ENCODE results near the gene FGD4.

FGD4 gene

DNA sequence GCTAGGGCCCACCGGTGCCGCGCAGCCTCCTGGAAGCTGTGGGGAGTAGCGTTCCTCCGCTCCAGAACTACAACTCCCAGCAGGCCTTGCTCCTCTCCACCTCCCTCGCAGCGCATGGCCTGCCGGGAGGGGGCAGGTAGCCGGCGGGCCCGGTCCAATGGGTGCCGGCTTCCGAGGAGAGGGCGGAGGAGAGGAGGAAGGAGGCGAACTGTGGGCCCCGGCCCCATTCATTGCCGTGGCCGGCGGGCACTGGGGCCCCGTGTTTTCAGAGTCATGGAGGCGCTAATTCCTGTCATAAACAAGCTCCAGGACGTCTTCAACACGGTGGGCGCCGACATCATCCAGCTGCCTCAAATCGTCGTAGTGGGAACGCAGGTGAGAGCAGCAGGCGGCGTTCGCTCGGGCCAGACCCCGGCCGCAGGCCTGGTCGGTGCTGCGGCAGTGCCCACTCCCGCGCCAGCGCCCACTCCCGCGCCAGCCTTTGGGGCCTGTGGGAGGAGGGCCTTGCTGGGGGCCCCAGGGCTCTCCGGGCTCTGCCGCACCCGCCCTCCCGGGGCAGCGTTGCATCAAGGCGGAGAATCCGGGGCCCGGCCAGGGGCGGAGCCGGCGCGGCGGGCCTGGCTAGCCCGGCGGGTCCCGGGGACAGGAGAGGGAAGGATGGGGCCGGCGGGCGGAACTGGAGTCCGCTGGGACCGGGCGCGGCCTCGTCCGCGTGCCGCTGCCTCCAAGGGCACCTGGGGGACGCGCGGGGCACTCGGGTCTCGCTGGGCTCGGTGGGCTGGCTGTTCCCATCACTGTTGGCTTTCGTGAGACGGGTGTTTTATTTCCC is 279.9 kb downstream of the FGD4 start, which contains the start of gene DNM1L:
TSS of gene DNM1L (plus strand) at position 211 of the 829 bp plus-strand sequence. CDS start at position 274, 63 bp downstream.
- DNase-seq (ENCODE audit: low spot score in 2 of 2): peak; percentile 96 to 98
- no peaks in the 10 kb centered on the region for H3K9me3 ChIP-seq
- peak within 1 kb of the TSS; percentile 69 for H3K4me3 ChIP-seq
- in situ Hi-C loops (cut with MboI; ENCODE audit: low sequenced_read_pairs): no loop called here
- H3K4me1 ChIP-seq: peaks cover 7% of the 10 kb centered on the region
- H3K36me3 ChIP-seq (replicated peaks): no peaks in the 10 kb centered on the region; the same call in none of the 2 replicates
- no peaks in the 10 kb centered on the region for H3K27me3 ChIP-seq (ENCODE audit: low read depth)

DNA sequence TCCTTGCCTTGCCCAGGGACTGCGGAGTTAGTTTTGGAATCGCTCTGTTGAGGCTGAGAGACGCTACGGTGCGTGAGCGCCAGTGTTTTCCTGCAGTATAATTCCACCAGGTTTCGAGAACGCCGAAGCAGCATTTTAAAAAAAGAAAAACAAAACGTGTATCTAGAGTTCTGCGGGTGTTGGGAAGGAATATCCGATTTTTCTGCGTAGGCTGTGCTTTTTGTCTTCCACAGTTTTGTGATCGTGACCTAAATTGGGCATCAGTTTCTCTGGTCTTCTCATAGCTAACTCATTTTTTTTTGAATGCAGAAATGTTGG is 280.5 kb downstream of the FGD4 start:
- Histone ChIP-seq H3K4me1 (peaks cover 7% of the 10 kb centered on the region), H3K27me3 (ENCODE audit: low read depth) (no peaks in the 10 kb centered on the region), H3K4me3 (peak overlapping the region; percentile 69), H3K9me3 (no peaks in the 10 kb centered on the region), H3K36me3 (replicated peaks) (no peaks in the 10 kb centered on the region; the same call in none of the 2 replicates)
- no peak for DNase-seq (ENCODE audit: low spot score in 2 of 2)
- in situ Hi-C loops (cut with MboI; ENCODE audit: low sequenced_read_pairs): no loop called here

DNA sequence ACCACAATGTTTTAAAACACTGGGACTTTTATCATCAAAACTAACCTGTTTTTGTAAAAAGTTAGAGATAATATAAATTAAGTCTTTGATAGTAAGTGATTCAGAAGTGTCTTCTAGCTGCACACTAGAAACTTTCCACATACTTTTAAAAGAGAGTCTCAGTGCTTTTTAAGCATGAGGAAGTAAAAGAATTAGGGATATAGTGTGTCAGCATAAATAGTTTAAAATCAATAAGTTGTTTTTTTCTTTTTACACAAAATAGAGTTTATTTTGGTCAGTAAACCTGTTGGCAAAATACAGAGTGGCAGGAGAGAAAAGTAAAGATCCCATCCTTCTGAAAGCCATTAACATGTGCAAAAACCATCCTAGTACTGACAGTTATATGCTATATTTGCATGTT is 281.4 kb downstream of the FGD4 start:
- H3K36me3 ChIP-seq (replicated peaks): peaks cover 4% of the 10 kb centered on the region
- in situ Hi-C loops (cut with MboI; ENCODE audit: low sequenced_read_pairs): no loop called here
- no peaks in the 10 kb centered on the region for H3K27me3 ChIP-seq (ENCODE audit: low read depth)

DNA sequence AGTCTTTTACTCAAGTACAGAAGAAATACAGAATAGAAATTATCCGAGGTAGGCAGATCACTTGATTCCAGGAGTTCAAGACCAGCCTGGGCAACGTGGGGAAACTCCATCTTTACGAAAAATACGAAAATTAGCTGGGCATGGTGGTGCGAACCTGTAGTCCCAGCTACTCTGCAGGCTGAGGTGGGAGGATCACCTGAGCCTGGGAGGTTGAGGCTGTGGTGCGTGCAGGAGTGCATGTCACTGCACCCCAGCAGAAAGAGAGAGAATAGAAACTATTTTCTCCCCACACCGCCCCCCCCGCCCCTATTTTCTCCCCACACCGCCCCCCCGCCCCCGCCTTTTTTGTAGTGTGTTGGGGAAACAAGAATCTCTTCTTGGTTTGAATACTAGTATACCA is 281.9 kb downstream of the FGD4 start:
- Histone ChIP-seq H3K36me3 (replicated peaks) (peaks cover 6% of the 10 kb centered on the region), H3K9me3 (no peaks in the 10 kb centered on the region), H3K4me1 (peaks cover 7% of the 10 kb centered on the region), H3K4me3 (peak overlapping the region; percentile 69; the same call in 1 of the 2 replicates), H3K27me3 (ENCODE audit: low read depth) (no peaks in the 10 kb centered on the region)
- DNase-seq (ENCODE audit: low spot score in 2 of 2): no peak
- in situ Hi-C loops (cut with MboI; ENCODE audit: low sequenced_read_pairs): no loop called here

More for the DNA sequence above, 281.4 kb downstream of the FGD4 start:
- Histone ChIP-seq H3K4me1 (peaks cover 7% of the 10 kb centered on the region), H3K9me3 (no peaks in the 10 kb centered on the region), H3K4me3 (peak overlapping the region; percentile 69)
- no peak for DNase-seq (ENCODE audit: low spot score in 2 of 2)

DNA sequence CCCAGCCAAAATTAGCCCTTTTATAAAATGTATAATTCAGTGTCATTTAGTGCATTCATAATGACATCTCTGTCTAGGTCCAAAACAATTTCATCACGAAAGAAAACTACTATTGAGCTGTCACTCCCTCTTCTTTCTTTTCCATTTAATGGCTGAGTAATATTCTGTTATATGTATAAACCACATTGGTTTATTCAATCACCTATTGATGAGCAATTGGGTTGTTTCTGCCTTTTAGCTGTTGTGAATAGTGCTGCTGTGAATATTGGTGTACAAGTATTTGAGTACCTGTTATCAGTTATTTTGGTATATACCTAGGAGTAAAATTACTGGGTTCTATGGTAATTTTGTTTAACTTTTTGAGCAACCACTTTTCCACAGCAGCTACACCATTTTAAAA is 287.0 kb downstream of the FGD4 start:
- no peaks in the 10 kb centered on the region for H3K9me3 ChIP-seq
- in situ Hi-C loops (cut with MboI; ENCODE audit: low sequenced_read_pairs): no loop called here
- no peaks in the 10 kb centered on the region for H3K27me3 ChIP-seq (ENCODE audit: low read depth)
- no peaks in the 10 kb centered on the region; the same call in 1 of the 2 replicates for H3K4me1 ChIP-seq
- peaks cover 10% of the 10 kb centered on the region for H3K36me3 ChIP-seq (replicated peaks)
- H3K4me3 ChIP-seq: no peak overlapping the region
- DNase-seq (ENCODE audit: low spot score in 2 of 2): no peak

DNA sequence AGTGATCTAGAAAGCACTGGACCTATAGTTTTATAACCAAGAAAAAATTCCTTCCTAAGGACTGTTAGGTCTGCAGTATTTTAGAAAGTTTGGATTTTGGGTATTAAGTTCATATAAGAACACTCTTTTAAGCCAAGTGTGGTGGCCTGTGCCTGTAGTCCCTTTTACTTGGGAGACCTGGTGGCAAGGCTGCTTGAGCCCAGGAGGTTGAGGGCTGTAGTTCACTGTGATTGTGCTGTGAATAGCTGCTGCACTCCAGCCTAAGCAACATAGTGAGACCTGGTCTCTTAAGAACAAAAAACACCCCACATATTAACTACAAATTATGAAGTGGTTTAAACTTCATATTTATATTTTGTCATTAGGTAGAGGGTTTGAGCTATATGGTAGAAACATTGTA is 289.4 kb downstream of the FGD4 start:
- Histone ChIP-seq H3K9me3 (no peaks in the 10 kb centered on the region), H3K36me3 (replicated peaks) (peaks cover 10% of the 10 kb centered on the region), H3K4me1 (no peaks in the 10 kb centered on the region; the same call in 1 of the 2 replicates), H3K27me3 (ENCODE audit: low read depth) (no peaks in the 10 kb centered on the region), H3K4me3 (no peak overlapping the region)
- DNase-seq (ENCODE audit: low spot score in 2 of 2): no peak
- in situ Hi-C loops (cut with MboI; ENCODE audit: low sequenced_read_pairs): no loop called here

DNA sequence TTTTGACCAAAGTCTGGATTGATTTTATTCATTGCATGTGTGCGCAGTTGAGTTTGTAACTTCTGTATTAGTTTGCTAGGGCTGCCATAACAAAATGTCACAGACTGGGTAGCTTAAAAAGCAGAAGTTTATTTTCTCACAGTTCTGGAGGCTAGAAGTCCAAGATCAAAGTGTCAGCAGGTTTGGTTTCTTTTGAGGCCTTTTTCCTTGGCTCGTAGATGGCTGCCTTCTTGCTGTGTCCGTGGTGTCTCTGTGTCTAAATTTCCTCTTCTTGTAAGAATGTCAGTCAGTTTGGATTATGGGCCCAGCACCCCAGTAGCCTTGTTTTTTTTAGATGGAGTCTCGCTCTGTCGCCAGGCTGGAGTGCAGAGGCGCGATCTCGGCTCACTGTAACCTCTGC is 291.6 kb downstream of the FGD4 start:
- in situ Hi-C loops (cut with MboI; ENCODE audit: low sequenced_read_pairs): no loop called here
- Histone ChIP-seq H3K9me3 (no peaks in the 10 kb centered on the region), H3K36me3 (replicated peaks) (peaks cover 6% of the 10 kb centered on the region), H3K4me1 (no peaks in the 10 kb centered on the region; the same call in 1 of the 2 replicates), H3K4me3 (no peak overlapping the region), H3K27me3 (ENCODE audit: low read depth) (no peaks in the 10 kb centered on the region)
- no peak for DNase-seq (ENCODE audit: low spot score in 2 of 2)

DNA sequence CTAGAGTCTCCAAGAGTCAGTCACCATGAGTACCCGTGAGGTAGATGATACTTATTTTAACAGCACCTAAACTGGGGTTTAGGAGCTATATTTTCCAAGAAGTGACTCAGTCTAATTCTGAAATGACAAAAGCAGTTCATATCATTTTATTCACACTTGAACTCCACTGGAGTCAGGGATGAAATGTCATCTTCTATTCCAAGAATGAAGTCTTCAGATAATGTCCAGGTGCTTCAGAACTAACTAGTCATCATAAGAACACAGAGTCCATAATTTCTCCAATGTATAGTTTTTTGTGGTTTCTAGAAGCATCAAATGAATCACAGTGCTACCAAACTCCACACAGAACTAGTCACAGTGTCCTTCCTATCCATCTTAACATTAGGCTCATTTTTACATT is 293.0 kb downstream of the FGD4 start:
- H3K27me3 ChIP-seq (ENCODE audit: low read depth): no peaks in the 10 kb centered on the region
- H3K36me3 ChIP-seq (replicated peaks): no peaks in the 10 kb centered on the region
- DNase-seq (ENCODE audit: low spot score in 2 of 2): no peak
- H3K4me1 ChIP-seq: 0 out of 2 replicates have a peak, but pooled peaks cover 3% of the 10 kb centered on the region
- no peaks in the 10 kb centered on the region for H3K9me3 ChIP-seq
- no peak overlapping the region for H3K4me3 ChIP-seq
- in situ Hi-C loops (cut with MboI; ENCODE audit: low sequenced_read_pairs): no loop called here

DNA sequence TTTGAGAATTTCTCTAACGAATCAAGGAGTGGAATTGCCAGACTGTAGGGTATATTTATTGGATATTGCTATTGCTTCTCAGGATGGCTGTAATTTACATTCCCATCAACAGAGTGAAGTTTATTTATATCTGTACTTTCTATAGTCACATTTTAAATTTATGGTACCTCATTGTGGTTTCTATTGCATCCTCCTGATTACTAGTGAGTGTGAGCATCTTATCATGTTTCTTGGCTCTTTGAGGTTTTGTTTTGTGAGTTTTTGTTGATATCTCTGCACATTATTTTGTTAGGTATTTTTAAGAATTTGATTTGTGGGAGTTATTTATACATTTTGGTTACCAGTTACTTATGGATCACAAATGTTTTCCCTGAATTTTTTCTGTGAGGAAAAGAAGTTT is 293.7 kb downstream of the FGD4 start:
- Histone ChIP-seq H3K9me3 (no peaks in the 10 kb centered on the region), H3K27me3 (ENCODE audit: low read depth) (no peaks in the 10 kb centered on the region), H3K36me3 (replicated peaks) (no peaks in the 10 kb centered on the region), H3K4me3 (no peak overlapping the region), H3K4me1 (0 out of 2 replicates have a peak, but pooled peaks cover 3% of the 10 kb centered on the region)
- in situ Hi-C loops (cut with MboI; ENCODE audit: low sequenced_read_pairs): no loop called here
- DNase-seq (ENCODE audit: low spot score in 2 of 2): no peak
